Measurements from ENCODE around the gene JAG1.

- no peak for TF ChIP-seq CTCF (IDR thresholded peaks at IDR 0.05; ENCODE audit: poor library complexity, severe bottlenecking)
- no peak for TF ChIP-seq SMC3 (conservative IDR thresholded peaks at IDR 0.05; ENCODE audit: poor library complexity)
These were observed 37.4 kb upstream of the JAG1 start for GRCh38 chr20:10710991-10711775.

Measured in neural cell (in vitro differentiated cells).